IPS-NIHi7 (cell line): ENCODE measurements around the gene CDKN2B-AS1.
A peak's percentile ranks its signal among the peaks of the same experiment; 100 is the strongest.

ENCODE experiments used
- DNase-seq: peaks from one replicate; pipeline ENCODE4 v3.0.0; 2012; ENCODE audit warnings: mixed read lengths; ENCODE audit errors: extremely low spot score

The CDKN2B-AS1 gene

DNA sequence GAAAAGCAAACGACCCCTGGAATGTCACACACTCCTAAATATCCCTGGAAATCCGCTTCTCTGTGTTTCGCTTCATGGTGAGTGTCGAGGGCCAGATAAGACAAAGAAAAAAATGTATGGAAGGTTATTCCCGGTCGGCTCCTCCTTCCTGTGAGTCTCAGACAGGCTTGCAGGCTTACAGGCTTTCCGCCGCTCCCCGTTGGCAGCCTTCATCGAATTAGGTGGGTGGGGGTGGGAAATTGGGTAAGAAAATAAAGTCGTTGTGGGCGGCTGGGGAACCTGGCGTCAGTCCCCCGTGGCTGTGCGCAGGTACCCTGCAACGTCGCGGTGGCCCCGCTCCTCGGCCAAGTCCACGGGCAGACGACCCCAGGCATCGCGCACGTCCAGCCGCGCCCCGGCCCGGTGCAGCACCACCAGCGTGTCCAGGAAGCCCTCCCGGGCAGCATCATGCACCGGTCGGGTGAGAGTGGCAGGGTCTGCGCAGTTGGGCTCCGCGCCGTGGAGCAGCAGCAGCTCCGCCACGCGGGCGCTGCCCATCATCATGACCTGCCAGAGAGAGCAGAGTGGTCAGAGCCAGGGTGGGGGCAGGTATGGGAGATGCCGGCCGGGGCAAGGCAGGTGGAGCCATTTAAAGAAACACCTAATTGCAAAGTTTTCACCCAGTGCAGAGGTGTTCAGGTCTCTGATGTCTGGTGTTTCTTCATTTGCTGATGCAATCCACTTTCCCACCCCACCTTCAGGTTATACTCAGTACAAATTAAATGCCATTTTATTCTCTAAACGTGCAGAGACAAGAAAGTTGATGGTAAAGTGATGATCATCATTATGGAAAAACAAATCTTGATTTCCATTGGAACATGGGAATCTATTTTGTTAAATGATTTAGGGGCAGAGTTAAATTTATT, 11.4 kb downstream of the CDKN2B-AS1 start:
- no peak for DNase-seq

DNA sequence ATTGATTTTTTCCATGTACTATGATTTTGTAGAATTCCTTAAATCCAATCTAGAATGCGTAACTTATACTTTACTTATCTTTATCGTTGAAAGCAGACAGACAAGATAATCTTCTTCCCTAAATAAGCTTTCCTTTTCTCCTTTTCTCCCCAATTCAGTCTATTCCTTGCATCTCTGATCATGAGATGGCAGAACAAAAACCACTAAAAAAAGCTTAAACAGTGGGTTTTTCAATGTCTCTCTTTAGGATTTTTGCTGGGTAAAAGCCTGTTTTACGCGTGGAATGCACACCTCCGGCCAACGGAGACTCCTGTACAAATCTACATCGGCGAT, 13.8 kb downstream of the CDKN2B-AS1 start:
- DNase-seq, result no peak

DNA sequence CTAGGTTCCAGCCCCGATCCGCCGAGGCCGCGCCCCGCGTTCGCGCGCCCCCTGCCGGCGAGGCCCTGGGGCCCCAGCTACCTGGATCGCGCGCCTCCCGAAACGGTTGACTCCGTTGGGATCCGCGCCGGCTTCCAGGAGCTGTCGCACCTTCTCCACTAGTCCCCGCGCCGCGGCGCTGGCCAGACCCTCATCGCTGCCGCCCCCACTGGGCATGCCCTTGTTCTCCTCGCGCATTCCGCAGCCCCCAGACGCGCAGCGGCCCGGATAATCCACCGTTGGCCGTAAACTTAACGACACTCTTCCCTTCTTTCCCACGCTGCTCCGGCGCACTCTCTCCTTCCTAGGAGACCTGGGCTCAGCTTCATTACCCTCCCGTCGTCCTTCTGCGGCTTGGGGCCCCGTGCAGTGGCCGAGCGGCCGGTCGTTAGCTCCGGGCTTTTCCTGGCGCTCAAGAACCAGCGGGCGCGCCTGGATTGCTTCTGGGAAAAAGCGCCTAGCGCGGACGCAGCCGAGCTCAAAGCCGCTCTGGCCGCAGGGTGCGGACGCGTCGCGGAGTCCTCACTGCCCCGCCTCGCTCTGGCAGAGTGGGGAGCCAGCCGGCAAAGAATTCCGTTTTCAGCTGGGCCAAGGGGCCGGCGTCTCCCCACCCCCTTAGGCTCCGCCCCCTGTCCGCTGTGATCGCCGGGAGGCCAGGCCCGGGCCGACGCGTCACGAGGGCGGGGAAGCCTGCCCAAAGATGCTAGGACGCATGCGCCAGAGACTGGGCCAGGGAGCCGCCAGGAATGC, 14.3 kb downstream of the CDKN2B-AS1 start, which contains the start of gene CDKN2B:
CDKN2B (minus strand) TSS at position 589 of the 789 bp plus-strand sequence; CDS start at position 237, 352 bp downstream.
- DNase-seq, result peak; percentile 99

DNA sequence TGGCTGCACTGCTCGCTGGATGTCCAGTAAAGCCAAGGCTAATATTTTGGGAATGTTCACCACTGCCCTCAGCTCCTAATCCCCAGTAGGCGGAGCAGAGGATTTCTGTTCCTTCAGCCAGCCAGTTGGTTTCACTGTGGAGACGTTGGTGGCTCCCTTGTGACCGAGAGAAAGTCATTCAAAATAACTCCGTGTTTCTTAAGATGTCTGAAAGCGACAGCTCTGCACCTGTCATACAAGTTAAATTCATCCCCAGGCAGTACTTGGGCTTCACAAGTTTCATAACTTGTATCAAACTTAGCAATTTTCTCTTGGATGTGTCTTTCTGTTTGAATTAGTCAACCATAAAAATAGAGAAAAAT, 14.9 kb downstream of the CDKN2B-AS1 start:
- no peak for DNase-seq

DNA sequence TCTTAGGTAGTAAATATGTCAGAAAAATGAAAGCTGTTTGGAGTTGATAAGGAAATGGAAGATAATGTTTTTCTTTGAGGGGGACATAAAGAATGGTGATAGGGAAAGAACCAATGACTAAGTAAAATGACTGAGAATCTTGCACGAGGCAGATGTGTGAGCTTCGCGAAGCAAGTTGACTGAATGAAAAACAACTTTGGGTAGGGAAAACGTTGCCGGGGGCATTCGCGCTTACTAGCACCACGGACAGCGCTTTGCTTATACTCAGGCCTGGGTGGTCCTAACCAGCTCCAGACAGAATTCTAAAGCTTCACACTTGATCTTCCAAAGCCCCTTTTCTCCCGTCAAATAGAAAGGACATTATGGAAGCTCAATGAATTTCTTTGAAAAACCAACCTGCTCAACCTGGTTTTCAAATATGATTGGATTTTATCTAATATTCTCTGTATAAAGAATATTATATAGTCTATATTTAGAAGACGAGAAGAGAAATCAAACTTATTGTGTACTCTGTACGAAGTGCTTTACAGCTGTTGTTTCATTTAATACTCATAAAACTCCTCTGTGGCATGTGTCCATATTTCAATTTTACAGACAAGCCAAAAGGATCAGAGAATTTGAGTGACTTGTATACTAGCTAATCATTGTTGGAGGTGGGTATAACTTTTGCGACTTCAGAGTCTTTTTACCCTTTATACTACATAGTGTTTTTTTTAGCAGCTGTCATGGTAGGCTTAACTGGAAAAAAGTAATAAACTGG, 16.5 kb downstream of the CDKN2B-AS1 start:
- peak; percentile 77 for DNase-seq

GRCh38 chr9:22022396-22022795, 27.8 kb downstream of the CDKN2B-AS1 start:
- DNase-seq, result no peak

- DNase-seq, result no peak
Measured at GRCh38 chr9:22026696-22027095, 32.1 kb downstream of the CDKN2B-AS1 start.

GRCh38 chr9:22028394-22028793, 33.8 kb downstream of the CDKN2B-AS1 start:
- DNase-seq, result no peak

DNA sequence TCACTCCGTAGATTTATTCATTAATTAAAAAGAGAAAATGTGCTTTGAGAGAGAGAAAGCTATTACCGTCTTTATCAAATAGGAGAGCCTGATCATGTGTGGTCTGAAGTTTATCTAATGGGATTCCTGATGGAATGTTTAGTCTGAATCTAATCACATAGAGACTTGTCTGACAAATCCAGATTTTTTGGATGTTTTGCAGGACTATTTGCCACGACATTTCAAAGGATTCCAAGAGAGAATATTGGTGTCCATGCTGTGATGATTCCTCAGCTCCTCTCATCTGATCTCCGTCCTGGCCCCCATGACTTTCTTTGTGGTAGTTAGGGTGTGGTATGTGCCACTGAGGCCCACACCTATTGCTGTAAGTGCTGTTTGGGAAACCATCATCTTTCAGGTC, 34.6 kb downstream of the CDKN2B-AS1 start:
- DNase-seq, result no peak

DNA sequence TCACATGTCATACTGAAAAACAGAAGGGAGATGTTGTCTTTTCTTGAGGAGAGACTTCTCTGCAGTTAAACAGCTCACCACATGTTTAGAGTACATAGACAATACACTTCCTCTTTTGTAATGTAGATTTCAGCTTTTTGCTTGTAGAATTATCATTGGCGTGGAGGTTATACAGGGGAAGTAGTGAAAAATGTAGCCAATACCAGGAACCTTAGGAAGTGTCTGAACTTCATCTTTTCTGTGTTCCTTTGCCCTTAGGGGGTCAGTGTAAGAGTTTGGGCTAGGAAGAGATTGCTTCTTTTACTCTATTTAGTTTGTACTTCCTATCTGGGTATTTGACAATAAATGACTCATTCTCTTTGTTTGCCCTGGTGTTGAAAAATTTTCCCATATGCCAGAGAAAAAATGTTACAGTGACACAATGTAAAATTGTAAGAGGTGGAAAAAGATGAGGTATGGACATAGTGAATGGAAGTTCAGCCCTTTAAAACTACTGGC, 35.6 kb downstream of the CDKN2B-AS1 start:
- no peak for DNase-seq

DNA sequence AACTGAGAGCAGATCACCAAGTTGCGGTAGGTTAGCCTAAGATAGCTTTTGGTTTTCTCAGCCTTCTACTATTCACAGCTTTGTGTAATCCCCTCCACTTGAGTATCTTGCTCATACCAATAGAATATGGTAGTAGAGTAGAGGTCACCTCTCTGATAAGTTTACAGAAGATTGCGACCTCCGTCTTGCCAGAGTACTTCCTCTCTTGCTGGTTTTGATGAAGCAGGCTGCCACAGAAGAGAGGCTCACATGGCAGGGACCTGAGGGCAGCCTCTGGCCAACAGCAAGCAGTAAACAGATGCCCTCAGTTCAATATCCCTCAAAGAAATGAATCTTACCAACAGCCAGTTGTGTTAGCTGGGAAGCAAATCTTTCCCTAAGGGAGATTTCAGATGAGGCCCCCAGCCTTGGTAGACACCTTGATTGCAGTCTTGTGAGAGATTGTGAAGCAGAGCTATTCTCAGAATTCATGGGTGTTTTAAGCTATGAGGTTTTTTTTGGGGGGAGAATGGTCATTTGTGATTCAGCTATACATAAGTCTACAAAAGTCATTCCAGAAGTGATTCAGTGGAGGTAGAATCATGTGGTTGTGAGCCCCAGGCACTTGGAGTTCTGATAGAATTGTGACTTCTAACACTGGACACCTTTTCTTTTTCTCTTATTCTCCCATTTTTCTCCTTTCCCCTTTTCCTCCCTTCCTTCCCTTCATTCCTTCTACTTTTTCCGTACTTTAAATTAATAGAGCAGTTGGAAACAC, 37.2 kb downstream of the CDKN2B-AS1 start:
- no peak for DNase-seq

- DNase-seq, result no peak
Measured at GRCh38 chr9:22033012-22033630, 38.5 kb downstream of the CDKN2B-AS1 start.

- no peak for DNase-seq
Measured at GRCh38 chr9:22035591-22036011, 41.0 kb downstream of the CDKN2B-AS1 start.

GRCh38 chr9:22036866-22037626, 42.5 kb downstream of the CDKN2B-AS1 start:
- DNase-seq, result no peak

DNA sequence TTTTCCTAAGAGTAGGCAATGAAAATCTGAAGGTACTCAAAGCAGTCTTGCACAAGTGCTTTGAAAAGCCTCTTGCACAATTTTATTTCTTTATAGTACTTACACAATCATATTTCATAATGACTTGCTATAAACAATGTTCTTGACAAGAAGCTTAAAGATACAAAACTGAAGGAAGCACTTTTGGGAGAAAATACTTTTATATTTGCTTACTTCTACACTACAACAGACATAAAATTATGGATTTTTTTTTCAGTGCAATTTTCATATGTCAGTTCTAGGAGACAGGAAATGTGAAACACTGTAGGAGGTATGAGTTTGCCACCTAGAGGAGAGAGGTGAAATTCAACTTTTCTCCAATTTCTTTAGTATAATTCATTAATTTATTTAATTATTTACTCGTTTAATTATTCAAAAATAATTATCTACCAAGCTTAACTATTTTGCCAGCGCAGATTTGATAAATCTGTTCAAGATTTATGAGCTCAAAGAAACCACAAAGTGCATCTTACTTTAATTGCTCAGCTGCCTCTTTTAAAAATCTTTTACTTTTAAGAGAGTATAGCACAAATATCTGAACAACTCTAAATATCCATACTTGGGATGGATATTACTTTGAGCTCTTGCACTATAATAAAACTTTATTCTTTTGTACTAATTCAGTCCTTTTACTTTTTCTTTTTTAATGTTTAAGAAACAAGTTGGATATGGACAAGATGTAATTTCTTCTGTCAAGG, 43.5 kb downstream of the CDKN2B-AS1 start:
- DNase-seq, result no peak

DNA sequence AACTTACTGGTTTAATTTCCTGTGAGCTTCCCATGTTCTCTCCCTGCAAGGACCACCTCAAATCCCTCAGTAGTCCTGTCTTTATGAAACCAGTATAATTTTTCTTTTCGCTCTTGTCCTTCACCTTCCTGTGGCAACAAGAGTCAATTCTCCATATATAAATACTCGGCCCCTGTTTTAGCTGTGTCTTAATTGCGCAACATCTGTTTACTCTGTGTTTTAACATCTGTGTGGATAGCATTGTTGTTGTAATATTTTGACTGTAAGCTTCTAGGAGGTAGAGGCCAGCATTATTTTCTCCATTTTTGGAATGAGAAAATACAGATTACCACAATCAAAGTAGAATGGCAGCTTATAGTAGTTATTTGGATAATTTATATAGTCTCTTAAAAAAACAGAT, 44.7 kb downstream of the CDKN2B-AS1 start:
- no peak for DNase-seq

DNA sequence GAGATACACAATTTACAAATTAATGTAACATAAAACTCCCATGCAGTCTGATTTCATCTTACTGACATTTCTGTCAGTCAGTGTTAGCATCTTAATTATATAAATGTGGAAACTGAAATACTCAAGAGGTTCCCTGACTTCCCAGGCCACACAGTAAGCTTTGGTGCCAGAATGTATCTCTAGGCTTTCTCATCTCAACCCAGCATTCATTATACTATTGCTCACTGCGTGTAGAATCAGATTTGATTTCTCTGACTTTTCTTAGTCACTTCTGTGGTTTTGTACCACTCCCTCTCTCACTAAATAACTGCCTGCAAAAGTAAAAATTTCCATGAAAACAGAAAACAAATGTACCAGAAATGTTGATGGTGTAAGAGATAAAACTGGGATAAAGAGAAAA, 46.2 kb downstream of the CDKN2B-AS1 start:
- DNase-seq, result no peak

GRCh38 chr9:22041344-22041743, 46.8 kb downstream of the CDKN2B-AS1 start:
- no peak for DNase-seq

DNA sequence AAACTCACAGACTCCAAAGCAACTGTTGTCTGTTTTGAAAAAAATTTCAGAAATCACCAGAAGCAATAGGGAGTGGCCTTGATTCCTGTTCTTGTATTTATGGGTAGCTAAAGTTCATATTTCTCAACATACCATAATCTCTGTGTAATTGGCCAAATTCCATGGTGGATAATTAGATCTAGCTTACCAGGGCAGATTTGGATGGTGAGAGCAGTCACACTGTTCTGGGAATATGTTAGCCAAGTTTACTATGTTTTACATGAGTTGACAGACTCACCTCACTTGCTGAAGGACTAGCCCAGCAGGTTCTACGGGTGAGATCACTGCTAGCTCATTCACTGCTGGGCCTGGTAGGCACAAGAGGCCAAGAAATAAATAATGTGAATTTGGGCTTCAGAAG, 47.2 kb downstream of the CDKN2B-AS1 start:
- DNase-seq, result peak; percentile 25
